Smooth muscle cell (in vitro differentiated cells): ENCODE data around the gene AUTS2. TPM values are rescaled to one million over a fixed set of nuclear protein-coding genes. Genes with fewer than 3 reads are reported as not detected.

Source experiments
- DNase-seq: peaks from one replicate; lab custom pipeline; 2025; ENCODE audit not compliant: unreplicated experiment; lab: John Stamatoyannopoulos, UW
- H2AFZ ChIP-seq: fragments of 200-600 bp; sonication (generic); 2 replicates; pipeline ENCODE4 v1.6.0; 2016; ENCODE audit warnings: antibody characterized with exemption, low read depth, mild to moderate bottlenecking
- H3F3A ChIP-seq: fragments of 200-600 bp; sonication (generic); 2 replicates; pipeline ENCODE4 v1.6.0; 2017; ENCODE audit warnings: antibody characterized with exemption, low read depth
- H3K27ac ChIP-seq: fragments of 200-600 bp; sonication (generic); 2 replicates; pipeline ENCODE4 v1.5.1; 2016; ENCODE audit warnings: low read depth, mild to moderate bottlenecking
- H3K27me3 ChIP-seq: fragments of 200-600 bp; sonication (generic); 2 replicates; pipeline ENCODE4 v1.6.1; 2016; ENCODE audit warnings: low read depth, mild to moderate bottlenecking
- H3K36me3 ChIP-seq: fragments of 200-600 bp; sonication (generic); 2 replicates; pipeline ENCODE4 v1.5.1; 2016; ENCODE audit warnings: low read depth
- H3K4me1 ChIP-seq: fragments of 200-600 bp; sonication (generic); 2 replicates; pipeline ENCODE4 v1.5.1; 2016; ENCODE audit warnings: low read depth
- H3K4me2 ChIP-seq: fragments of 200-600 bp; sonication (generic); 2 replicates; pipeline ENCODE4 v1.6.0; 2016; ENCODE audit warnings: mild to moderate bottlenecking
- H3K4me3 ChIP-seq: fragments of 200-600 bp; sonication (generic); 2 replicates; pipeline ENCODE4 v1.5.1; 2016; ENCODE audit warnings: mild to moderate bottlenecking
- H3K79me2 ChIP-seq: fragments of 200-600 bp; sonication (generic); 2 replicates; pipeline ENCODE4 v1.6.0; 2016; ENCODE audit warnings: low read depth, mild to moderate bottlenecking
- H3K9ac ChIP-seq: fragments of 200-600 bp; sonication (generic); 2 replicates; pipeline ENCODE4 v1.6.0; 2016; ENCODE audit warnings: low read depth
- H3K9me3 ChIP-seq: fragments of 200-600 bp; sonication (generic); replicated peaks from 2 replicates; pipeline ENCODE4 v1.5.1; 2016; ENCODE audit warnings: low read depth
- H4K20me1 ChIP-seq: fragments of 200-600 bp; sonication (generic); 2 replicates; pipeline ENCODE4 v1.6.0; 2016; ENCODE audit warnings: low read depth
- CTCF ChIP-seq: fragments of 200-600 bp; sonication (generic); IDR thresholded peaks from 2 replicates; pipeline ENCODE4 v1.5.1; 2017; ENCODE audit warnings: borderline replicate concordance, mild to moderate bottlenecking, antibody characterized with exemption; ENCODE audit not compliant: insufficient read depth, poor library complexity, severe bottlenecking
- WGBS: methylation state at CpG from one replicate; pipeline ENCODE4 v1.1.7; 2016; ENCODE audit warnings: low lambda C conversion rate; 5-methylcytosine and 5-hydroxymethylcytosine counted together
- polyA plus RNA-seq: library from polyadenylated mRNA; unstranded; fragments of >200 nt; fragmentation: Nextera tagmentation; extraction: Ambion mirVana; gene quantifications from 2 replicates; pipeline ENCODE4 v1.2.1, GENCODE V29; 2016
- total RNA-seq: library from RNA; depleted of rRNA; stranded (reverse); fragments of >200 nt; gene quantifications from 2 replicates; pipeline ENCODE4 v1.2.3, GENCODE V29; 2014

AUTS2 gene
- total and polyA plus RNA-seq, 2 experiments from 2014 or later = 6.5 to 8.6 TPM

DNA sequence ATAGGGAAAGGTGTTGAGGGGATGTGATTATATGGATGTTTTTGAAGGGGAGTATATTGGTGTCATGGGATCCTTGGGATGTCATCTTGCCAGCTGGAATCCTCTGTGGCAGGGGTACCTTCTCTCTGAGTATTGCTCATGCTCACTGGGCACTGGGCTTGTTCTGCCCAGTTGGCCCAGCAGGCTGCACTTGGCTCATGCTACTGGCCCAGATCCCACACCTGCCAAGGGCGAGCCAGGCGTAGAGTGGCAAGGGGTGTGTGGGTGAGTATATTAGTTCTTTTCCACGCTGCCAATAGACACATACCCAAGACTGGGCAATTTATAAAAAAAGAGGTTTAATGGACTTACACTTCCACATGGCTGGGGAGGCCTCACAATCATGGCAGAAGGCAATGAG, 311.9 kb downstream of the AUTS2 start:
- Histone ChIP-seq H3K9ac (no peak overlapping the region), H4K20me1 (peaks cover 30% of the 10 kb centered on the region), H3K9me3 (no peaks in the 10 kb centered on the region), H3K4me3 (no peak overlapping the region), H3K4me2 (no peak overlapping the region), H3F3A (no peaks in the 10 kb centered on the region), H3K27me3 (no peaks in the 10 kb centered on the region), H2AFZ (no peak overlapping the region), H3K27ac (no peak overlapping the region), H3K79me2 (no peaks in the 10 kb centered on the region), H3K4me1 (no peaks in the 10 kb centered on the region), H3K36me3 (no peaks in the 10 kb centered on the region)
- no peak for DNase-seq
- WGBS = 96% methylated on average over 3 of the region's 3 CpGs
- no peak for TF ChIP-seq CTCF

GRCh38 chr7:69911337-69911736, 313.1 kb downstream of the AUTS2 start:
- peaks cover 1% of the 10 kb centered on the region for H3K27me3 ChIP-seq
- no peak overlapping the region for H3K4me3 ChIP-seq
- H3K4me2 ChIP-seq = no peak overlapping the region
- no peak for DNase-seq
- H2AFZ ChIP-seq = no peak overlapping the region
- H3K9ac ChIP-seq = no peak overlapping the region
- no peaks in the 10 kb centered on the region for H3K36me3 ChIP-seq
- 98% methylated on average over 8 of the region's 8 CpGs for WGBS
- no peaks in the 10 kb centered on the region for H3K9me3 ChIP-seq
- no peaks in the 10 kb centered on the region for H3K4me1 ChIP-seq
- H3K27ac ChIP-seq = no peak overlapping the region
- TF ChIP-seq CTCF = no peak
- H3F3A ChIP-seq = no peaks in the 10 kb centered on the region
- H3K79me2 ChIP-seq = no peaks in the 10 kb centered on the region
- H4K20me1 ChIP-seq = peaks cover 24% of the 10 kb centered on the region

DNA sequence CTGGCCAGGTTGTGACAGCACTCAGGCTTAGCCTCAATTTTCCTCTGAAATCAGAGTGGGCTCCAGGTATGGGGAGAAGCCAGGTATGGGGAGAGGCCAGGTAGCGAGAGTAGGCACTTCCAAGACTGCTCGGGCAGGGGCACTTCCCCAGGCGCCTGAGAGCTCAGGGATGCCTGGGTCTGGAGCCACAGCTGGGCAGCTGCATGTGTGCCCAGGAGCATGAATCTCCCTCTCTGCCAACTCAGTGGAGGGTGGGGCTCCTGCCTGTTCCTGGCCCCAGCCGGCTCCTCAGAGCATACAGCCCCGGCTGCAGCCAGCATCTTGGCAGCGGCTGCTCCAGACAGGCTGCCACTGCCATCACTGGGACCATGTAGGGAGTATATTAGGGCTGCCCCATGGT, 313.9 kb downstream of the AUTS2 start:
- Histone ChIP-seq H3K9me3 (no peaks in the 10 kb centered on the region), H3K79me2 (no peaks in the 10 kb centered on the region), H3K4me3 (no peak overlapping the region), H3K4me1 (no peaks in the 10 kb centered on the region), H3K36me3 (no peaks in the 10 kb centered on the region), H3K27ac (no peak overlapping the region), H3F3A (no peaks in the 10 kb centered on the region), H3K27me3 (peaks cover 4% of the 10 kb centered on the region), H2AFZ (no peak overlapping the region), H3K9ac (no peak overlapping the region), H4K20me1 (peaks cover 16% of the 10 kb centered on the region), H3K4me2 (no peak overlapping the region)
- no peak for DNase-seq
- WGBS = 99% methylated on average over 6 of the region's 6 CpGs
- no peak for TF ChIP-seq CTCF

DNA sequence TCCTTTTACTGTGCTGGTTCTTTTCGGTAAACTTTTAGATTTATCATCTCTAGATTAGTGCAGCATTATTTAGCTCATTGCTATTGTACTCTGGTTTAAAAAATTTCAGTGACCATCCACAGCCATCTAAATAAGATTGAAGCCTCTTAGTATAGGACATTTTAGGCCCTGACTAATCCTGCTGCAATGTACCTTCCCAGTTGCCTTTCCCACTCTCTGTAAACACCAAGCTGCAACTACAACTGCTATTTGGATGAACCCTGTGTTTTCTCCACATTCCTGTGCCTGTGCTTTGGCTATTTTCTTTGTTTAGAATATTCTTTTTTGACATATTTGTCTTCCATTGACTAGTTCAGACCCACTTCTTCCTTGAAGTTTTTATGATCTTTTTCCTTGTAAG, 314.6 kb downstream of the AUTS2 start:
- Histone ChIP-seq H3K9me3 (no peaks in the 10 kb centered on the region), H3K79me2 (no peaks in the 10 kb centered on the region), H3F3A (no peaks in the 10 kb centered on the region), H3K36me3 (no peaks in the 10 kb centered on the region), H4K20me1 (peaks cover 11% of the 10 kb centered on the region), H3K9ac (no peak overlapping the region), H3K4me1 (no peaks in the 10 kb centered on the region), H3K27me3 (peaks cover 4% of the 10 kb centered on the region), H3K4me2 (no peak overlapping the region), H2AFZ (no peak overlapping the region), H3K4me3 (no peak overlapping the region), H3K27ac (no peak overlapping the region)
- no peak for DNase-seq
- TF ChIP-seq CTCF = no peak
- 91% methylated on average over 1 of the region's 1 CpG for WGBS
